ENCODE data around the gene LIMS2. TPM values are rescaled to one million over a fixed set of nuclear protein-coding genes. Genes with fewer than 3 reads are reported as not detected.

LIMS2 gene
- total RNA-seq, 4 donors from 2014 or later, result 34.5 to 198 (median 91.3) TPM

DNA sequence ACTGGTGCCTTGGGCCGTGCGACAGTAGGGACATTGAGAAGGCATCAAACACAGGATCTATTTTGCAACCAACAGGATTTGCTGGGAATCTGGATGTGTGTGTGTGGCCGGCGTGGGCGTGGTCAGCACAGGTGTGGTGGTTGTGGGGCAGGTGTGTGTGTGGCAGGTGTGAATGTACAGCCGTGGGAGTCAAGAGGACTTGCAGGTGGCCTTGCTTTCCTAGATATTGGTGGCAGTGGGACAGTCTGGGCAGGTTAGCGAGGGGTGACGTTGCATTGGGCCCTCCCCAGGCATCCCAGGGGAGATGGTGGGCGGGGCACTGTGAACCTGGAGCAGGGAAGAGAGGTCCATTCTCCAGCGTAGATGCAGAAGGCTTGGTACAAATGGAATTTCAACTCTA lies 3.2 kb upstream of the LIMS2 start:
- DNase-seq, result no peak
- TF ChIP-seq POLR2A (IDR thresholded peaks at IDR 0.05), result no peak
- TF ChIP-seq EP300 (IDR thresholded peaks at IDR 0.05; ENCODE audit: low read depth), result no peak
- no peak for TF ChIP-seq POLR2AphosphoS5 (IDR thresholded peaks at IDR 0.05)
- TF ChIP-seq, protein P1, sequence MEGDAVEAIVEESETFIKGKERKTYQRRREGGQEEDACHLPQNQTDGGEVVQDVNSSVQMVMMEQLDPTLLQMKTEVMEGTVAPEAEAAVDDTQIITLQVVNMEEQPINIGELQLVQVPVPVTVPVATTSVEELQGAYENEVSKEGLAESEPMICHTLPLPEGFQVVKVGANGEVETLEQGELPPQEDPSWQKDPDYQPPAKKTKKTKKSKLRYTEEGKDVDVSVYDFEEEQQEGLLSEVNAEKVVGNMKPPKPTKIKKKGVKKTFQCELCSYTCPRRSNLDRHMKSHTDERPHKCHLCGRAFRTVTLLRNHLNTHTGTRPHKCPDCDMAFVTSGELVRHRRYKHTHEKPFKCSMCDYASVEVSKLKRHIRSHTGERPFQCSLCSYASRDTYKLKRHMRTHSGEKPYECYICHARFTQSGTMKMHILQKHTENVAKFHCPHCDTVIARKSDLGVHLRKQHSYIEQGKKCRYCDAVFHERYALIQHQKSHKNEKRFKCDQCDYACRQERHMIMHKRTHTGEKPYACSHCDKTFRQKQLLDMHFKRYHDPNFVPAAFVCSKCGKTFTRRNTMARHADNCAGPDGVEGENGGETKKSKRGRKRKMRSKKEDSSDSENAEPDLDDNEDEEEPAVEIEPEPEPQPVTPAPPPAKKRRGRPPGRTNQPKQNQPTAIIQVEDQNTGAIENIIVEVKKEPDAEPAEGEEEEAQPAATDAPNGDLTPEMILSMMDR (IDR thresholded peaks at IDR 0.05), result no peak

GRCh38 chr2:127676906-127677305 lies 1.6 kb upstream of the LIMS2 start:
- intact Hi-C loops (cut with DNase I; ENCODE audit: low total_unique reads), result no loop called here
- peak overlapping the region in 3 of 4 donors; percentile 86 to 95 (median 86) for H3K27ac ChIP-seq
- H3K9me3 ChIP-seq, result no peaks in the 10 kb centered on the region
- no peak overlapping the region for H3K4me3 ChIP-seq
- peaks cover 18 to 33% (median 25%) of the 10 kb centered on the region in 4 donors for H3K4me1 ChIP-seq
- TF ChIP-seq, protein P1 (IDR thresholded peaks at IDR 0.05), result no peak
- TF ChIP-seq POLR2AphosphoS5 (IDR thresholded peaks at IDR 0.05) (no peak), EP300 (IDR thresholded peaks at IDR 0.05; ENCODE audit: low read depth) (no peak), POLR2A (IDR thresholded peaks at IDR 0.05) (no peak)
- peaks cover 52% of the 10 kb centered on the region for H3K27me3 ChIP-seq
- no peak for DNase-seq
- no peaks in the 10 kb centered on the region for H3K36me3 ChIP-seq
- in situ Hi-C loops (cut with MboI; ENCODE audit: low pct_ligation_motif_present in 1 of 4, low pct_unique_long_range_greater_than_20kb in 1 of 4, low sequenced_read_pairs in 3 of 4), result no loop called here
- 95% methylated on average over 2 of the region's 2 CpGs; no CpG with 5 or more reads in 1 of the 2 donors for WGBS, 2 donors (ENCODE audit: low coverage in 1 of 2)

More for the DNA sequence above, 3.2 kb upstream of the LIMS2 start:
- in situ Hi-C loops (cut with MboI; ENCODE audit: low pct_ligation_motif_present in 1 of 4, low pct_unique_long_range_greater_than_20kb in 1 of 4, low sequenced_read_pairs in 3 of 4) (no loop called here), intact Hi-C loops (cut with DNase I; ENCODE audit: low total_unique reads) (no loop called here)
- Histone ChIP-seq H3K27ac (no peak overlapping the region), H3K36me3 (no peaks in the 10 kb centered on the region), H3K4me1 (peaks cover 19 to 39% (median 25%) of the 10 kb centered on the region in 4 donors), H3K4me3 (no peak overlapping the region), H3K27me3 (peaks cover 39% of the 10 kb centered on the region), H3K9me3 (no peaks in the 10 kb centered on the region)
- WGBS, 2 donors (ENCODE audit: low coverage in 1 of 2), result 50 to 70% methylated on average over 4 to 10 of the region's 10 CpGs

- H3K36me3 ChIP-seq, result no peaks in the 10 kb centered on the region
- intact Hi-C loops (cut with DNase I; ENCODE audit: low total_unique reads) (loop anchor here (2.0 kb wide), 1 partner anchor 20 kb away; no protein-coding TSS in a partner anchor), in situ Hi-C loops (cut with MboI; ENCODE audit: low pct_ligation_motif_present in 1 of 4, low pct_unique_long_range_greater_than_20kb in 1 of 4, low sequenced_read_pairs in 3 of 4) (no loop called here)
- peaks cover 56% of the 10 kb centered on the region for H3K27me3 ChIP-seq
- TF ChIP-seq POLR2A (IDR thresholded peaks at IDR 0.05) (no peak), POLR2AphosphoS5 (IDR thresholded peaks at IDR 0.05) (peak in 1 of 3 donors; percentile 8)
- WGBS, 2 donors (ENCODE audit: low coverage in 1 of 2), result 0 to 7% methylated on average over 4 to 34 of the region's 72 CpGs
- DNase-seq, result no peak
- H3K27ac ChIP-seq, result peak overlapping the region; percentile 84 to 95 (median 86)
- peak overlapping the region; percentile 42 to 77 (median 69) for H3K4me3 ChIP-seq
- peaks cover 5 to 25% (median 16%) of the 10 kb centered on the region in 4 donors for H3K4me1 ChIP-seq
- H3K9me3 ChIP-seq, result no peaks in the 10 kb centered on the region
Measured at GRCh38 chr2:127674241-127675209, 805 bp downstream of the LIMS2 start.

DNA sequence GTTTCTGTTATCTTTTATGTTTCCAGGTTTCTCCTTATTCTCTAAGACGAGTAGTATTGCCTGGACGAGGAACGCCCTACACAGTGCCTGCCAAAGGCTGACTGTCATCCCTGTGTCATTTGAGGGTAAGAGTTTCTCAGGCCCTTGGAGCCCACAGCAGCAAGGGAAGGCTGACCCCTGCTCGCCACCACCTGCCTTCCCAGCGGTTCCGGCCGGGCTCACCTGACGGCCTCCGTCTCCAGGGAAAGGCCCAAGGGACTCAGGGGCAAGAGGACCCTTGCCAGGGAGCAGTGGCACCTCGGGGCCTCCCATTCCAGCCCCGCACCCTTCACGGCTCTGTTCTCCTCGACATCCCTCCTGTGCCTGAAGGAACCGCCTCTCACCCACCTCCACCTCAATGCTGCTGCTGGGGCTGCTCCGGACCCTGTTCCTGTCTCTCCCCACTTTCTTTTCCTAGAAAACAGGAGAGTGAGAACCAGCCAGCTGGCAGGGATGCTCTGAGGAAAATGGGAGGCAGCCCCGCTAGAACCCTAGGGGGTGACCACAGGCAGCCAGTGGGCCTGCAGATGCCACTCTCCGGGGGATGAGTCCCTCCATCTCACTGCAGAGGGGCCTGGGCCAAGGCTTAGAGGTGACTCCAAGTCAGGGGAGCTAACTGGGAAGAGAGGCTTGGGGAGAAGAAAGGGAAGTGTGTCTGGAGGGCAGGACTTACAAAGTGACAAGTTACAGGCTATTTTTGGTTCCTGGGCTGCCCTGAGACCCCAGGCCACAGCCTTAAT lies 1.9 kb downstream of the LIMS2 start:
- Histone ChIP-seq H3K4me1 (peaks cover 5 to 25% (median 18%) of the 10 kb centered on the region in 4 donors), H3K36me3 (no peaks in the 10 kb centered on the region), H3K9me3 (no peaks in the 10 kb centered on the region), H3K4me3 (peak overlapping the region; percentile 42 to 77 (median 69)), H3K27ac (peak overlapping the region; percentile 84 to 95 (median 86)), H3K27me3 (peaks cover 65% of the 10 kb centered on the region)
- WGBS, 2 donors (ENCODE audit: low coverage in 1 of 2), result 67 to 74% methylated on average over 1 to 17 of the region's 17 CpGs
- TF ChIP-seq POLR2AphosphoS5 (IDR thresholded peaks at IDR 0.05), result no peak
- TF ChIP-seq POLR2A (IDR thresholded peaks at IDR 0.05), result no peak
- no peak for TF ChIP-seq EP300 (IDR thresholded peaks at IDR 0.05; ENCODE audit: low read depth)
- TF ChIP-seq, protein P1 (IDR thresholded peaks at IDR 0.05), result no peak
- no peak for DNase-seq
- intact Hi-C loops (cut with DNase I; ENCODE audit: low total_unique reads), result loop anchor here (2.0 kb wide), 1 partner anchor 19 kb away; no protein-coding TSS in a partner anchor
- in situ Hi-C loops (cut with MboI; ENCODE audit: low pct_ligation_motif_present in 1 of 4, low pct_unique_long_range_greater_than_20kb in 1 of 4, low sequenced_read_pairs in 3 of 4), result no loop called here

Measured in transverse colon (tissue), 4 donors.